ENCODE measurements around the gene NXN.

GRCh38 chr17:795721-796120, 183.9 kb downstream of the NXN start:
- TF ChIP-seq POLR2A (IDR thresholded peaks at IDR 0.05) (no peak), CTCF (IDR thresholded peaks at IDR 0.05) (no peak)

All from Peyer's patch (tissue), 4 donors.